Upper lobe of left lung (tissue), 6 donors: ENCODE results near the gene ISOC2. TPM values are rescaled to one million over a fixed set of nuclear protein-coding genes. Genes with fewer than 3 reads are reported as not detected.
A peak's percentile ranks its signal among the peaks of the same experiment; 100 is the strongest.
"Not testable (repeated sequence)": the region's sequence is repeated elsewhere in the genome, so short reads cannot be mapped to it uniquely, and the experiment has no call there.

ENCODE experiments used
- ATAC-seq, 2 donors: fragments of 200-7000 bp; cut with Tn5 transposase; one replicate each; pipeline ENCODE4 v1.9.1; 2022; ENCODE audit warnings: mild to moderate bottlenecking in 2 of 2, moderate library complexity in 2 of 2; ENCODE audit not compliant: low FRiP score in 2 of 2
- DNase-seq, 2 donors: peaks; one replicate each; pipeline ENCODE4 v3.0.0-alpha.2; 2019 to 2020
- H3K27ac ChIP-seq, 4 donors: fragments of 200-600 bp; sonication (generic); one replicate each; pipeline ENCODE4 v1.5.1; 2016 to 2019
- H3K27me3 ChIP-seq, 4 donors: fragments of 200-600 bp; sonication (generic); one replicate each; pipeline ENCODE4 v1.5.1; 2017 to 2019
- H3K36me3 ChIP-seq, 4 donors: fragments of 200-600 bp; sonication (generic); one replicate each; pipeline ENCODE4 v1.5.1; 2016 to 2019
- H3K4me1 ChIP-seq, 4 donors: fragments of 200-600 bp; sonication (generic); one replicate each; pipeline ENCODE4 v1.5.1; 2018 to 2019
- H3K4me3 ChIP-seq, 4 donors: fragments of 200-600 bp; sonication (generic); one replicate each; pipeline ENCODE4 v1.5.1; 2017 to 2019; ENCODE audit warnings: mild to moderate bottlenecking in 2 of 4, moderate library complexity in 1 of 4
- H3K9me3 ChIP-seq, 4 donors: fragments of 200-600 bp; sonication (generic); one replicate each; pipeline ENCODE4 v1.5.1; 2018 to 2019
- EP300 ChIP-seq, 4 donors: sonication (generic); formaldehyde crosslinking; IDR thresholded peaks; one replicate each; pipeline ENCODE4 v1.5.1; 2017; ENCODE audit warnings: antibody characterized with exemption in 4 of 4, control low read depth in 2 of 4
- POLR2A ChIP-seq, 4 donors: fragments of 450-650 bp; IDR thresholded peaks; one replicate each; pipeline ENCODE4 v1.5.1; 2016 to 2017; ENCODE audit warnings: antibody characterized with exemption in 4 of 4, mild to moderate bottlenecking in 2 of 4
- POLR2AphosphoS5 ChIP-seq, 2 donors: sonication (generic); formaldehyde crosslinking; IDR thresholded peaks; one replicate each; pipeline ENCODE4 v1.5.1; 2017; ENCODE audit warnings: antibody characterized with exemption in 2 of 2
- WGBS, 2 donors: methylation state at CpG; one replicate each; pipeline ENCODE4 v1.1.5; 2017 to 2018; 5-methylcytosine and 5-hydroxymethylcytosine counted together
- total RNA-seq, 6 donors: library from RNA; depleted of rRNA in 4 of 6; stranded (reverse); fragments of >200 nt in 4 of 6; gene quantifications; one replicate each; pipeline versions ENCODE4 v1.1.0 to v1.2.1, GENCODE V29; 2016 to 2021
- TF ChIP-seq, protein P1 (sequence below), 6 experiments: fragments of 450-650 bp in 4 of 6; fragments of 200-600 bp in 2 of 6; sonication (generic) in 2 of 6; IDR thresholded peaks; one replicate each; pipeline ENCODE4 v1.5.1; 2016 to 2019; ENCODE audit warnings: antibody characterized with exemption in 6 of 6
- donor health status: DM: no; HTN: no; CAD: no; lungs with moderate emphysema.
- donor health status: DM: no; HTN: yes; CAD: no; lungs with severe emphysema.

ISOC2 gene
- total RNA-seq, 6 donors from 2014 or later = 4.2 to 44.8 (median 36.7) TPM

DNA sequence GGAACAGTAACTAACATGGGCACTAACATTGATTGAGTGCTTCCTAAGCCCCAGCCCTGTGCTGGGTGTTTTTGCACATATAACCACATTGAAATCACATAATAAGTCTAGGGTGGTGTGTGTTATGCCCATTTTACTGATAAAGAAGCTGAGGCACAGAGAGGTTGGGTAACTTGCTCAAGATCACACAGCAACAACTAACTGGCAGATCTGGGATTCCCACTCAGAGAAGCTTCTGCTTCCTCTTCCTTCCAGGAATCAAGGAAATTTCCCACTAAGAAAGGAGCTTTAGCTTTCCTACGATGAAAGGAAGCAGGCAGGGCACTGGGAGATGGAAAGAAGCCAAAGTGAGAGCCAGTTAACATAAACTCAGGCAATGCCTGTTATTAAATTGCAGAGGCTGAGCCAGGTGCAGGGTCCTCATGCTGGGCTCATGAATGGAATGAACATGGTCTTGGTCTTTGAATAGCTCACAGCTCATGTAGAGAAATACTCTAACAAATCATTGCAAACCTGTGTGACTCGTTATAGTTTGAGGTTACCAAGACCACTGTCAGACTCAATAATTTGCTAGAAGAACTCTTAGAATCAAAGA is 36.9 kb upstream of the ISOC2 start:
- ATAC-seq (no peak), DNase-seq (no peak)
- Histone ChIP-seq H3K27ac (no peak overlapping the region), H3K36me3 (no peaks in the 10 kb centered on the region), H3K9me3 (no peaks in the 10 kb centered on the region), H3K4me3 (no peak overlapping the region), H3K27me3 (peaks cover 0 to 5% (median 0%) of the 10 kb centered on the region in 4 donors), H3K4me1 (peaks cover under 1 to 7% (median under 1%) of the 10 kb centered on the region in 4 donors)
- 28 to 60% methylated on average over 2 of the region's 2 CpGs for whole genome bisulfite sequencing, 2 donors
- no peak for TF ChIP-seq POLR2A (IDR thresholded peaks at IDR 0.05)
- TF ChIP-seq POLR2AphosphoS5 (IDR thresholded peaks at IDR 0.05) = no peak
- TF ChIP-seq, protein P1, sequence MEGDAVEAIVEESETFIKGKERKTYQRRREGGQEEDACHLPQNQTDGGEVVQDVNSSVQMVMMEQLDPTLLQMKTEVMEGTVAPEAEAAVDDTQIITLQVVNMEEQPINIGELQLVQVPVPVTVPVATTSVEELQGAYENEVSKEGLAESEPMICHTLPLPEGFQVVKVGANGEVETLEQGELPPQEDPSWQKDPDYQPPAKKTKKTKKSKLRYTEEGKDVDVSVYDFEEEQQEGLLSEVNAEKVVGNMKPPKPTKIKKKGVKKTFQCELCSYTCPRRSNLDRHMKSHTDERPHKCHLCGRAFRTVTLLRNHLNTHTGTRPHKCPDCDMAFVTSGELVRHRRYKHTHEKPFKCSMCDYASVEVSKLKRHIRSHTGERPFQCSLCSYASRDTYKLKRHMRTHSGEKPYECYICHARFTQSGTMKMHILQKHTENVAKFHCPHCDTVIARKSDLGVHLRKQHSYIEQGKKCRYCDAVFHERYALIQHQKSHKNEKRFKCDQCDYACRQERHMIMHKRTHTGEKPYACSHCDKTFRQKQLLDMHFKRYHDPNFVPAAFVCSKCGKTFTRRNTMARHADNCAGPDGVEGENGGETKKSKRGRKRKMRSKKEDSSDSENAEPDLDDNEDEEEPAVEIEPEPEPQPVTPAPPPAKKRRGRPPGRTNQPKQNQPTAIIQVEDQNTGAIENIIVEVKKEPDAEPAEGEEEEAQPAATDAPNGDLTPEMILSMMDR (IDR thresholded peaks at IDR 0.05) = no peak
- no peak for TF ChIP-seq EP300 (IDR thresholded peaks at IDR 0.05)

GRCh38 chr19:55497763-55498162 is 36.3 kb upstream of the ISOC2 start:
- no peak overlapping the region for H3K27ac ChIP-seq
- H3K4me1 ChIP-seq = peaks cover 0 to 7% (median 0%) of the 10 kb centered on the region in 4 donors
- DNase-seq (no peak), ATAC-seq (no peak)
- no peak for TF ChIP-seq EP300 (IDR thresholded peaks at IDR 0.05)
- H3K9me3 ChIP-seq = no peaks in the 10 kb centered on the region
- no peak overlapping the region for H3K4me3 ChIP-seq
- H3K27me3 ChIP-seq = peaks cover 0 to 7% (median 0%) of the 10 kb centered on the region in 4 donors
- no peaks in the 10 kb centered on the region for H3K36me3 ChIP-seq
- 73 to 91% methylated on average over 9 to 13 of the region's 13 CpGs for WGBS, 2 donors

DNA sequence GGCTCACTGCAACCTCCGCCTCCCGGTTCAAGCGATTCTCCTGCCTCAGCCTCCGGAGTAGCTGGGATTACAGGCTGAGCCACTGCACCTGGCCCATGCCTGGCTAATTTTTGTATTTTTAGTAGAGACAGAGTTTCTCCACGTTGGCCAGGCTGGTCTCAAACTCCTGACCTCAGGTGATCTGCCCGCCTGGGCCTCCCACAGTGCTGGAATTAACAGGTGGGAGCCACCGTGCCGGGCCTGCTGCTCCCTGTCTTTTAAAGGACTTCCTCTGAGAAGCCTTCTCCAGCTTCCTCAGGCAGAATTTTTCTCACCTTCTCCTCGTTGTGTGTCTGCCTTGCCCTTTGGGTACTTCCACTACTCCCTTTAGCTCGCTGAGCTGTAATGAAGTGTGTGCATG is 35.4 kb upstream of the ISOC2 start:
- ATAC-seq, H3K27me3 ChIP-seq, DNase-seq, H3K4me3 ChIP-seq, H3K9me3 ChIP-seq, H3K36me3 ChIP-seq, H3K4me1 ChIP-seq, H3K27ac ChIP-seq: not testable (repeated sequence)
- WGBS, 2 donors = 76 to 77% methylated on average over 10 of the region's 10 CpGs

- Histone ChIP-seq H3K27me3 (peaks cover 0 to 7% (median 0%) of the 10 kb centered on the region in 4 donors), H3K4me3 (no peak overlapping the region), H3K9me3 (no peaks in the 10 kb centered on the region), H3K36me3 (no peaks in the 10 kb centered on the region), H3K4me1 (peaks cover 0 to 7% (median 0%) of the 10 kb centered on the region in 4 donors), H3K27ac (no peak overlapping the region)
- TF ChIP-seq EP300 (IDR thresholded peaks at IDR 0.05) = no peak
- TF ChIP-seq, protein P1 (IDR thresholded peaks at IDR 0.05) = no peak
- no peak for TF ChIP-seq POLR2A (IDR thresholded peaks at IDR 0.05)
- no peak for TF ChIP-seq POLR2AphosphoS5 (IDR thresholded peaks at IDR 0.05)
- DNase-seq = no peak
- 82 to 89% methylated on average over 9 to 11 of the region's 11 CpGs for WGBS, 2 donors
- ATAC-seq = no peak
Observed at GRCh38 chr19:55495646-55496349, 34.4 kb upstream of the ISOC2 start.

DNA sequence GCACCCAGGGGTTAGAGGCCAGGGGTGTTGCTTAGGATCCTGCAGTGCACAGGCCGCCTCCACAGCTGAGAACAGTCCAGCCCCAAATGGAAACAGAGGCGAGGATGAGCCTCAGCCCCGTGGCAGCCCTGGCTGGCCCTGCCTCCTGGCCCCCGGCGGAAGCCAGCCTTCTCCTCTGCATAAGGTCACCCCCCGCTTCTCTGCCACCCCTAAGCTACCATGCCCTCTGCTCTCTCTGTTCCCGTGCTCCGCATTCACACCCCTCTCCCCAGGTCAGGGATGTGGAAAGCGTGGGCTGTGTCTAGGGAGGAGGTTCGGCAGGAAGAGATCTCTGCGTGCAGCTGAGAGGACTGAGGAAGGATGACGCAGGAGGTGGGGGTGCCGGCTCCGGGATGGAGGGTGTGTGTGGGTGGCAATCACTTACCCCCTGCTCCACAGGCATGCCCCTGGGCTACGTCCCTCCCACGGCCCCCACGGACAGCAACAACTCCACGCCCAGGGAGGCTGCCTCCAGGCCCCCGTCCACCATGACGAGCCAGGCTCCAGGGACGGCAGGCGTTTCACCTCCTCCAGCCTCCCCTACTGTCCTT is 32.8 kb upstream of the ISOC2 start:
- ATAC-seq (peak; percentile 11 to 65), DNase-seq (peak in 1 of 2 donors; percentile 76)
- Histone ChIP-seq H3K27me3 (peaks cover 0 to 7% (median 0%) of the 10 kb centered on the region in 4 donors), H3K4me1 (peaks cover 0 to 7% (median 0%) of the 10 kb centered on the region in 4 donors), H3K36me3 (no peaks in the 10 kb centered on the region), H3K4me3 (peak overlapping the region in 3 of 4 donors; percentile 9 to 17 (median 14)), H3K27ac (peak overlapping the region in 3 of 4 donors; percentile 58 to 72 (median 69)), H3K9me3 (no peaks in the 10 kb centered on the region)
- WGBS, 2 donors = 40 to 47% methylated on average over 10 to 22 of the region's 22 CpGs
- TF ChIP-seq, protein P1 (IDR thresholded peaks at IDR 0.05) = no peak
- TF ChIP-seq EP300 (IDR thresholded peaks at IDR 0.05) (no peak), POLR2AphosphoS5 (IDR thresholded peaks at IDR 0.05) (peak in 1 of 2 donors; percentile 9), POLR2A (IDR thresholded peaks at IDR 0.05) (no peak)
